Glomerular visceral epithelial cell (primary cell): Measurements from ENCODE around the gene BRAF.
A peak's percentile ranks its signal among the peaks of the same experiment; 100 is the strongest.
"Not testable (repeated sequence)": the region's sequence is repeated elsewhere in the genome, so short reads cannot be mapped to it uniquely, and the experiment has no call there.

Experiments
- DNase-seq: peaks from one replicate; pipeline ENCODE4 v3.0.0-alpha.2; 2016; ENCODE audit errors: extremely low spot score

Gene BRAF

GRCh38 chr7:140924821-140925421 lies at the start of gene BRAF:
BRAF (minus strand) TSS chr7:140924929; CDS start chr7:140924703, 226 bp downstream.
- peak; percentile 81 for DNase-seq

- no peak for DNase-seq
Observed at GRCh38 chr7:140972876-140973829, 48.4 kb upstream of the BRAF start.

GRCh38 chr7:140972344-140972743 lies 47.6 kb upstream of the BRAF start:
- no peak for DNase-seq

- DNase-seq: no peak
Observed at GRCh38 chr7:140967438-140967837, 42.7 kb upstream of the BRAF start.

- no peak for DNase-seq
Observed at GRCh38 chr7:140966561-140967233, 42.0 kb upstream of the BRAF start.

- DNase-seq: no peak
Observed at GRCh38 chr7:140961117-140961516, 36.4 kb upstream of the BRAF start.

GRCh38 chr7:140956997-140957396 lies 32.3 kb upstream of the BRAF start:
- DNase-seq: not testable (repeated sequence)

GRCh38 chr7:140945940-140946339 lies 21.2 kb upstream of the BRAF start:
- DNase-seq: no peak

GRCh38 chr7:140942242-140942641 lies 17.5 kb upstream of the BRAF start:
- DNase-seq: not testable (repeated sequence)

GRCh38 chr7:140940898-140941297 lies 16.2 kb upstream of the BRAF start:
- no peak for DNase-seq

- DNase-seq: no peak
Observed at GRCh38 chr7:140937702-140938264, 13.1 kb upstream of the BRAF start.

- DNase-seq: no peak
Observed at GRCh38 chr7:140928491-140929309, 4.0 kb upstream of the BRAF start.

GRCh38 chr7:140927945-140928344 lies 3.2 kb upstream of the BRAF start:
- not testable (repeated sequence) for DNase-seq

- no peak for DNase-seq
Observed at GRCh38 chr7:140927351-140927750, 2.6 kb upstream of the BRAF start.

- DNase-seq: no peak
Observed at GRCh38 chr7:140926021-140926817, 1.5 kb upstream of the BRAF start.

GRCh38 chr7:140924019-140924820 lies 509 bp downstream of the BRAF start:
- peak; percentile 60 for DNase-seq

- peak; percentile 20 for DNase-seq
Observed at GRCh38 chr7:140923358-140924006, 1.2 kb downstream of the BRAF start.

GRCh38 chr7:140922741-140923345 lies 1.9 kb downstream of the BRAF start:
- no peak for DNase-seq

GRCh38 chr7:140920745-140921144 lies 4.0 kb downstream of the BRAF start:
- DNase-seq: no peak
